Upper lobe of right lung (tissue), 1 donor: Measurements from ENCODE around the gene ITGB7. TPM values are rescaled to one million over a fixed set of nuclear protein-coding genes. Genes with fewer than 3 reads are reported as not detected.

Source experiments
- ATAC-seq: fragments of 200-7000 bp; cut with Tn5 transposase; one replicate; pipeline ENCODE4 v1.9.1; 2020; ENCODE audit warnings: mild to moderate bottlenecking, moderate library complexity
- DNase-seq: peaks from one replicate; pipeline ENCODE4 v3.0.0-alpha.2; 2020
- H3K27ac ChIP-seq: fragments of 200-600 bp; one replicate; pipeline ENCODE4 v1.8.0; 2022
- H3K27me3 ChIP-seq: fragments of 200-600 bp; one replicate; pipeline ENCODE4 v1.8.0; 2022; ENCODE audit warnings: mild to moderate bottlenecking
- H3K36me3 ChIP-seq: fragments of 200-600 bp; one replicate; pipeline ENCODE4 v1.8.0; 2022
- H3K4me1 ChIP-seq: fragments of 200-600 bp; one replicate; pipeline ENCODE4 v1.8.0; 2022
- H3K4me3 ChIP-seq: fragments of 200-600 bp; one replicate; pipeline ENCODE4 v1.8.0; 2022; ENCODE audit warnings: mild to moderate bottlenecking
- H3K9me3 ChIP-seq: fragments of 200-600 bp; one replicate; pipeline ENCODE4 v1.8.0; 2022
- intact Hi-C: fragments of 100-400 bp; cut with DNase I; formaldehyde crosslinking; loops from one replicate; pipeline ENCODE4 v1.11.0; 2022
- total RNA-seq: library from RNA; stranded (reverse); fragmentation: NEBNext Ultra II Directional; extraction: Animal tissue kit (Norgen Biotek cat#: 25700); gene quantifications from one replicate; pipeline ENCODE4 v1.2.1, GENCODE V29; 2021
- TF ChIP-seq, protein P1 (sequence below): fragments of 200-600 bp; IDR thresholded peaks from one replicate; pipeline ENCODE4 v1.8.0; 2022; ENCODE audit warnings: antibody characterized with exemption
- donor health status: DM: no; HTN: yes; CAD: no; lungs with severe emphysema.

Gene ITGB7
- total RNA-seq, 1 donor from 2014 or later, result 7.7 TPM

DNA sequence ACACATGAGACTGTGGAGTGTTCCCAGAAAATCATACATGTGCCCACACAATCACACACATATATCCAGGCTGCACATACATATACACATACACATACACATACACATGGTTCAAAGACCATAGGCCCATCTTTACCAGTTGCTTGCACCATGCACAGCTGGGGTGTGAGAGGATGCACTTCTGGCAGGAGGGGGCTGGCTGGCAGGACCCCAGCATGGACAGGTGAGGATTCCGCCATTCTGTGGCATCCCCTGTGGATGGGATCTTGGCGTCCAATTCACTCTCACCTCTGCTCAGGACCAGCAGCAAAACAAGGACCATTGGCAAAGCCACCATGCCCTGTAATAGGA is 7.0 kb downstream of the ITGB7 start:
- ATAC-seq, result no peak
- Histone ChIP-seq H3K4me3 (no peak overlapping the region), H3K36me3 (no peaks in the 10 kb centered on the region), H3K9me3 (no peaks in the 10 kb centered on the region), H3K27me3 (no peaks in the 10 kb centered on the region), H3K27ac (no peak overlapping the region), H3K4me1 (peaks cover 13% of the 10 kb centered on the region)
- intact Hi-C loops, result no loop called here
- TF ChIP-seq, protein P1, sequence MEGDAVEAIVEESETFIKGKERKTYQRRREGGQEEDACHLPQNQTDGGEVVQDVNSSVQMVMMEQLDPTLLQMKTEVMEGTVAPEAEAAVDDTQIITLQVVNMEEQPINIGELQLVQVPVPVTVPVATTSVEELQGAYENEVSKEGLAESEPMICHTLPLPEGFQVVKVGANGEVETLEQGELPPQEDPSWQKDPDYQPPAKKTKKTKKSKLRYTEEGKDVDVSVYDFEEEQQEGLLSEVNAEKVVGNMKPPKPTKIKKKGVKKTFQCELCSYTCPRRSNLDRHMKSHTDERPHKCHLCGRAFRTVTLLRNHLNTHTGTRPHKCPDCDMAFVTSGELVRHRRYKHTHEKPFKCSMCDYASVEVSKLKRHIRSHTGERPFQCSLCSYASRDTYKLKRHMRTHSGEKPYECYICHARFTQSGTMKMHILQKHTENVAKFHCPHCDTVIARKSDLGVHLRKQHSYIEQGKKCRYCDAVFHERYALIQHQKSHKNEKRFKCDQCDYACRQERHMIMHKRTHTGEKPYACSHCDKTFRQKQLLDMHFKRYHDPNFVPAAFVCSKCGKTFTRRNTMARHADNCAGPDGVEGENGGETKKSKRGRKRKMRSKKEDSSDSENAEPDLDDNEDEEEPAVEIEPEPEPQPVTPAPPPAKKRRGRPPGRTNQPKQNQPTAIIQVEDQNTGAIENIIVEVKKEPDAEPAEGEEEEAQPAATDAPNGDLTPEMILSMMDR, result no peak
- DNase-seq, result no peak

DNA sequence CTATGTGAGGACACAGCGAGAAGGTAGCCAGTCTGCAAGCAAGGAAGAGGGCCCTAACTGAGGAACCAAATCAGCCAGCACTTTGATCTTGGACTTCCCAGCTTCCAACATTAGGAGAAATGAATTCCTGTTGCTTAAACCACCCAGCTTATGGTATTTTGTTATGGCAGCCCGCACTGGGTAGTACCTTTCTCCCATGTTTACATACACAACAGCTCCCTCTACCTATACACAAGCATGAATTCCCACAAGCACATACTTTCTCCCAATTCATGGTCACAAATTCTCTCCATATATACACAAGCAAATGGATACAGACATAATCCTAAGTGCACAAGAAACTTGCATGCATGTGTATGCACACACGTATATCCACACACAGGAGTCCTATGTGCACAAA is 7.4 kb downstream of the ITGB7 start:
- TF ChIP-seq, protein P1, result no peak
- no peak for DNase-seq
- H3K4me1 ChIP-seq, result peaks cover 13% of the 10 kb centered on the region
- H3K27me3 ChIP-seq, result no peaks in the 10 kb centered on the region
- no peak for ATAC-seq
- intact Hi-C loops, result loop anchor here (5.0 kb wide), 1 partner anchor 37 kb away; no protein-coding TSS in a partner anchor
- H3K4me3 ChIP-seq, result no peak overlapping the region
- H3K9me3 ChIP-seq, result no peaks in the 10 kb centered on the region
- H3K36me3 ChIP-seq, result no peaks in the 10 kb centered on the region
- H3K27ac ChIP-seq, result no peak overlapping the region

DNA sequence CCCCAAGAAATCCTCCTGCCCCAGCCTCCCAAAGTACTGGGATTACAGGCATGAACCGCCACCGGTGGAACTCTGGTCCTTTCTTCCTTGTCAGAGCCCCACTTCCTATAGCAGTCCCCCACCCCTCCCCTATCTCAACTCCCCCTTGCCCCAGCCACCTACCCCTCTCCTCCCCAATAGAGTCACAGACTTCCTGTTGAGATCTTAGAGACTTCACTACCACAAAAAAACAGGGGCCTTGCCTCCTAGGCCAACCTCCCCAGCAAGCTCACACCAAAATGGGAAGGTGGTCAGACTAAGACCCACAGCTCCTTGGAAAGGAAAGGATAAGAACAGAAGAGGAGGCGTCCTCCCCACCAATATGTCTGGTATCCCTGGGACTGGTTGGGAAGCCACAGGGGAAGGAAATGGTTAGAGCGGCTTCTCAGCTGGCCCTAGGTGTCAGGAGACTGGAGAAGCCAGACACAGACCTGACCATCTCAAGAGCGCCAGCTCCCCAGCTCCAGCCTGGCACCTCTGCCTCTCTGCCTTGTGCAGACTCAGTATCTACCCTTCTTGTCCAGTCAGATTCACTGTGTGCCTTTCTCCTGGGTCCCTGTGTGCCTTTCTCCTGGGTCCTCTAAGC is 8.5 kb downstream of the ITGB7 start:
- Histone ChIP-seq H3K27me3 (no peaks in the 10 kb centered on the region), H3K4me1 (peaks cover 13% of the 10 kb centered on the region), H3K36me3 (no peaks in the 10 kb centered on the region), H3K4me3 (no peak overlapping the region), H3K27ac (no peak overlapping the region), H3K9me3 (no peaks in the 10 kb centered on the region)
- ATAC-seq (no peak), DNase-seq (no peak)
- TF ChIP-seq, protein P1, result no peak
- intact Hi-C loops, result loop anchor here (5.0 kb wide), 1 partner anchor 36 kb away; no protein-coding TSS in a partner anchor

DNA sequence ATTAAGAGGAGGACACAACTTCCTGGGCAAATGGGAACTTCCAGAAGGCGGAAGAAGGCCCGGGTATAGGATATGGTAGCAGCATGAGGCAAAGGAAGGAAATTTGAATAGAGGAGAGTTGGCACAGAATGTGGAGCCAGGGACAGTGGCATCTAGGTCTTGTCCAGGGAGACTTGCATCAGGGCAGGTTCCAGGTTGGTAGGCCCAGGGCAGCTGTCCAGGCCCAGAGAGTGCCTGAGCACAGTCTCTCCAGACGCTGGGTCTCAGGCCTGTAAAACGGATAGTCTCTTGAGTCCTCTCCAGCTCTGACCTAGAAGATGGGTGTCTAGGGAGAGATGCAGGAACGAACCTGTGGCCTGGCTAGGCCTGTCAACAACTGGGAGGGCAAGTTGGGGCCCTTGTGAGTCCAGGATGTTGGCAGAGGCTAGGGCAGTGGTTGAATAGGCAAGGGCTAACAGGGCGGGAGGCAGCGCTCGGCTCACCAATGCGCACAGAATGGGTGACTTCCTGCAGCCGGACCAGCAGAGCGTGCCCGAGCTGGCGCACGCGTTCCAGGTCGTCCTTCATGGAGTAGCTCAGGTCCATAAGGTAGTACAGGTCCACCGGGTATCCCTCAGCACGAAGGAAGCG is 9.9 kb downstream of the ITGB7 start:
- DNase-seq, result no peak
- H3K9me3 ChIP-seq, result no peaks in the 10 kb centered on the region
- ATAC-seq, result no peak
- no peaks in the 10 kb centered on the region for H3K36me3 ChIP-seq
- TF ChIP-seq, protein P1, result no peak
- H3K4me3 ChIP-seq, result peak overlapping the region; percentile 35
- H3K4me1 ChIP-seq, result peaks cover 13% of the 10 kb centered on the region
- intact Hi-C loops, result loop anchor here (5.0 kb wide), 1 partner anchor 35 kb away; no protein-coding TSS in a partner anchor
- no peaks in the 10 kb centered on the region for H3K27me3 ChIP-seq
- no peak overlapping the region for H3K27ac ChIP-seq

DNA sequence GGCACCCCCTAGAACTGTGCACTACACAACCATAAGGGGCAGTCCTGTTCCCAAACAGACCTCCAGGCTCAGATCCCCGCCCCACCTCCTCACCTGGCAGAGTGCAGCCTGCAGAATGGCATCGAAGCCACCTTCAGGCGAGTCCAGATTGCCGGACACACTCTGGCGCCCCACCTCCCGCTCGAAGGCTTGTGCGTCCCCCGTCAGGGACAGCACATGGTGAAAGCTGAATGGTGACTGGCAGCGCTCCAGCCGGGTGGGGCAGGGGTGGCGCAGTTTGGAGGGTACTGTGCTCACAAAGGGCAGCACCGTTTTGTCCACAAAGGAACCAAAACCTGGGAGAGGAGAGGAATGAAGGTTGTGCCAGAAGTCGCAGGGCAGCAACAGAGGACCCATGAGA is 10.6 kb downstream of the ITGB7 start:
- intact Hi-C loops, result loop anchor here (5.0 kb wide), 1 partner anchor 34 kb away; no protein-coding TSS in a partner anchor
- H3K9me3 ChIP-seq, result no peaks in the 10 kb centered on the region

More for the DNA sequence above, 10.6 kb downstream of the ITGB7 start:
- peaks cover 13% of the 10 kb centered on the region for H3K4me1 ChIP-seq
- ATAC-seq (no peak), DNase-seq (no peak)
- no peaks in the 10 kb centered on the region for H3K27me3 ChIP-seq
- TF ChIP-seq, protein P1, result no peak
- no peaks in the 10 kb centered on the region for H3K36me3 ChIP-seq
- no peak overlapping the region for H3K27ac ChIP-seq
- no peak overlapping the region for H3K4me3 ChIP-seq
